Measurements from ENCODE around the gene ABCA4. TPM values are rescaled to one million over a fixed set of nuclear protein-coding genes. Genes with fewer than 3 reads are reported as not detected.

Gene ABCA4
- polyA plus RNA-seq, 5 donors, result 0.73 to 1.9 (median 0.81) TPM

DNA sequence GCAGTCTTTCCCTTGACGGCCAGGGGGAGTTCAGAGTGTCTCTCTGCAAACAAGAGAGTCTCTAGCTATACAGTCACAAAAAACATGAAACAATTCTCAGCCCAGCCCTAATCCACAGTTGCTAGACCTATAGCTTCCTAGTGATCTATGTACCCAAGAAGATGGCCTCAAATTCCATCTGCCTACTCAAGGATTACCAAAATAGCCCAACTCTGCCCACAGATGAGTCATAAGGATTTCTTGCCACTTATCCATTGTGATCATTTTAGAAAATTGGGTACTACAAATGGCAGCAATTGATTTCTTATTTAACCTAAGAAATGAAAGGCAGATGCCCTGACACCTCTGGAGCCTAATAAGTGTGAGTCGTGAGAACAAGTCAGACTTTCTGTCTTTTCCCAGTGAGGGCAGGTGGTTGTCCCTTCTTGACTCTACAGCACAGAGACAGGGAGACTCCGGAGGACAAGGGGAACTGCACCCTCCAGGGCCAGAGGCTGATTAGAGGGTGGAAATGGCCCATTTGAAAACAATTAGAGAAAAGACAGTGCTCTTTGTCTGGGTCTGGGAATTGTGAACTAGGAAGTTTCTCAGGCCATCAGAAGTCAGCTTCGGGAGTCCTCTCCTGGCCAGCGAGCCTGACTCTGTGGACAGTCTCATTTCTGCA lies 65.4 kb downstream of the ABCA4 start:
- DNase-seq, result no peak

DNA sequence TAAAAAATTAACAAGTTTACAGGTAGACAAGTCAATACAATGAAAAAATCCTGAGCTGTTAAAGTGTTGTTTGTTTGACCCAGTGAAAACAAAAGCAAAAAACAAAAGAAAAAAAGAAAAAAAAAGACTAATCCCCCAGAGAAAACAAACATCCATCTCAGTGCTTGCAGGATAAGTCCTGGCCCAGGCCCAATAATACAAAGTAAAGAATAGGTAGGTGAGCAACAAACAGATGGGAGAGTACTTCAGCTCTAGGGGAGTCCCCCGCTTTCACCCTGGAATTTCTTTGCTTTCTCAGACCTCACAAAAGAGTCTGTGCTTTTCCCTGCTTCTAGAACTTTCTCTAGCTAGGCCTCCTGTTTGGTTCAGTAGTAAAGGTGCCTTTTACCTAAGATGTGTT lies 70.3 kb downstream of the ABCA4 start:
- no peak for DNase-seq

GRCh38 chr1:94050254-94050653 lies 70.7 kb downstream of the ABCA4 start:
- DNase-seq, result no peak

- no peak for DNase-seq
These were observed 71.2 kb downstream of the ABCA4 start for GRCh38 chr1:94049791-94050190.

GRCh38 chr1:94048413-94049164 lies 72.4 kb downstream of the ABCA4 start:
- no peak for DNase-seq

DNA sequence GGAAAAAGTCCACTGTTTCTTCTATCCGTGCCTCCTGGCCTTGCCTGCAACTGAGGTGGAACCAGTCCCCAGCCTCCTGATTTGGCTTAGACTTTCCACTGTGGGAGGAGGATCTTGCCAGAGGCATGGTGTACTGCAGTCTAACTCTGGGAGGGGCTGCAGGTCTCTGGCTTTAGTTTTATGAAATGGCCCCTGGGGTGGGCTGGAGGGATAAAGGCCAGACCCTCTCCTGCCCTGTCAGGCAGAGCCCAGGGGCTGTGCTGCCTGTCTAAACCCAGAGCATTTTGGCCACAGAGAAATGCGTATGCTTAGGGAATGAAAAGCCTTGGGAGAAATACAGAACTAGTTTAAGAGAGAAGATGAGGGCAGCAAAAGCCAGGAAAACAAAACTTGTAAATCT lies 73.0 kb downstream of the ABCA4 start:
- no peak for DNase-seq

- DNase-seq, result peak; percentile 80
These were observed 75.4 kb downstream of the ABCA4 start for GRCh38 chr1:94045465-94046056.

- DNase-seq, result no peak
These were observed 76.1 kb downstream of the ABCA4 start for GRCh38 chr1:94044891-94045290.

DNA sequence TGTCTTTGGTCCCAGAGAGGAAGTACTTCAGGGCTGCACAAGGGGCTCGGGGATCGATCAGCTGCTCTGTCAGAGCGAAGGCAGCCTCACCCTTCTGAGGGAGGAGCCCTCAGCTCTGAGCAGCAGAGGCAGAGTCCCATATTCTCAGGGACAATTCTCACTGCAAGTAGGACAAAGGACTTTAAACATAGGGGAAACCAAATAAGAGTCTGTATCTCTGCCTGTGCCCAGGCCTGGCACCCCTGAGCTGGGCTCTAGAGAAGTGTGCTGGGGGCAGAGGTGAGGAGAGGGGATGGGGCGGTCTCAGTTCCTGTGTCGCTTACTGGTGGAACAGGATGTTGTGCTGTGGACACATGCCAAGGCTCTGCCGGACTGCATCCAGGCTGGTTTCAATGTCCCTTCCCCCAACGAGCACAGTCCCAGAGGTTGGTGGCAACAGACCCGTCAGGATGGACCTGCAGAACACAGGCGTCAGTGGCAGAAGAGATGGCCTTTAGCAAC lies 76.6 kb downstream of the ABCA4 start:
- DNase-seq, result peak in 1 of 2 donors; percentile 58

DNA sequence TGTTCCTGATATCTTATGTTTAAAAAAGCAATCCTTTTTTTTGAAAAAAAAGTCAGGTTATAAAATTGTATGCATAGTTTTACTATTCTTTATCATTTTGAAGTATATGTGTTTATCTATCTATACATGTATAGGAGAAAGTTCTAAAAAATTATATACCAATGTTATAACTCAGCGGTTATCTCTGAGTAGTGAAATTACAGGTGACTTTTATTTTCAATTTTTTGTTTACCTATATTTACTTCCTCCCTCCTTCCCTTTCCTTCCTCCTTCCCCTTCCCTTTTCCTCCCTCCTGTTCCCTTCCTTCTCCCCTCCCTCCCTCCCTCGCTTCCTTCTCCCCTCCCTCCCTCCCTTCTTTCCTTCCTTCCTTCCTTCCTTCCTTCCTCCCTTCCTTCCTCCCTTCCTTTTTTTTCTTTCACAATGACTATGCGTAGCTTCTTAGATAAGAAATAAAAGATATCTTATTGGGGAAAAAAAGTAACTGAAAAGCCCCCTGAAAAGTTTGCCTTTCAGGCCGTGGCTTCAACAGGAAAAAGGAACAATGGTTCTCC lies 77.1 kb downstream of the ABCA4 start:
- DNase-seq, result no peak

GRCh38 chr1:94042388-94042787 lies 78.6 kb downstream of the ABCA4 start:
- DNase-seq, result no peak

- no peak for DNase-seq
These were observed 80.9 kb downstream of the ABCA4 start for GRCh38 chr1:94039871-94040569.

DNA sequence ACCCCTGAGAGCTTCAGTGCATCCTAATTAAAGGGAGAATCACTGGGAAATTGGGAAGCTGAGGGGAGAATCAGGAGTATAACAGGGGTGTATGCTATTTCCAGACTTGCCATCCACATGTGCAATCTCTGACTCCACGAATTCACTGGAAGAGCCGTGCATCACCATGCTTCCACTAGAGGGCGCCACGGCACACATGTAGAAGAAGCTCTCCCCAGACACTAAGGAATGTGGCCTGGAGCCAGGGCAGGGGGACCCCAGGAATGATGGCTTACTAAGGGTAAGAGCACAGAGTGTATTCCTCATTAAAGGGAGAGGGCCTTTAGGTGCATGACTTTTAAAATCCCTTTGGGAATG lies 81.5 kb downstream of the ABCA4 start:
- no peak for DNase-seq

- DNase-seq, result no peak
These were observed 82.4 kb downstream of the ABCA4 start for GRCh38 chr1:94038511-94038910.

GRCh38 chr1:94037392-94038229 lies 83.3 kb downstream of the ABCA4 start:
- no peak for DNase-seq

GRCh38 chr1:94036730-94037129 lies 84.2 kb downstream of the ABCA4 start:
- DNase-seq, result no peak

GRCh38 chr1:94033849-94034248 lies 87.1 kb downstream of the ABCA4 start:
- no peak for DNase-seq

DNA sequence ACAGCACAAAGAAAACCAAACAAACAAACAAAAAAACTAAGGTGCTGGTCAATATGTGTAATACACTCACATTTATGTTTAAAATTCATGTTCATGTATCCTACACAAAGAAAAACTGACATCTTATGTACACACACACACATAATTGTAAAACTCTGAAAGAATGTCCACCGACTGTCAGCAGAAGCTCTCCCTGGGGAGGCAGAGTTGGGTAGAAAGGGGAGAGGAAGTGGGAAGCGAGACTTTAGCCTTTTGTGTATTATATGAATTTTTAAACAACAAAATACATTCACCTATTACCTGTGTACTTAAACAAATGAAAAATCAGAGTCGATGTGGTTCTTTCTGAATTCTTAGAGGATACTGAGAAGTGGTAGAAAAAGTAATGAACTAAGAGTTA lies 88.3 kb downstream of the ABCA4 start:
- DNase-seq, result no peak

DNA sequence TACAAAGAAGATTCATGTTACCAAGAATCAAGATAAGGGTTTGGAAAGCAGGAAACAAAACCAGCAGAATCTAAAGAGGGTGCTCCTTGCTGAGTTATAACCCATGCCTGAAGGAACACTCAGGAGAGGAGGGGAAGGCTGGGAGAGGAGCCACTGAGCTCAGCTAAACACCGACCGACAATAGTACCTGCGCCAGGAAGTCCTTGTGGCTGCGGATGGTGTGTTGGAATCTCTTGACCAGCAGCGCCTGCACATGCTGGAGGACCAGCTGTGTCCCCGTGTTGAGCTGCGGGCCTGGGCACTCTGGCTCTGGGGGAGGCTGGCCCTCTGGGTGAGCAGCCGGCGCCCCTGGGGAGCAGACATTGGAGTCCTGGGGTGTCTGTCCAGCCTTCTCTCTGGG lies 89.4 kb downstream of the ABCA4 start:
- DNase-seq, result no peak

- no peak for DNase-seq
These were observed 89.8 kb downstream of the ABCA4 start for GRCh38 chr1:94031154-94031553.
